ENCODE data around the gene CCR6.

The CCR6 gene

DNA sequence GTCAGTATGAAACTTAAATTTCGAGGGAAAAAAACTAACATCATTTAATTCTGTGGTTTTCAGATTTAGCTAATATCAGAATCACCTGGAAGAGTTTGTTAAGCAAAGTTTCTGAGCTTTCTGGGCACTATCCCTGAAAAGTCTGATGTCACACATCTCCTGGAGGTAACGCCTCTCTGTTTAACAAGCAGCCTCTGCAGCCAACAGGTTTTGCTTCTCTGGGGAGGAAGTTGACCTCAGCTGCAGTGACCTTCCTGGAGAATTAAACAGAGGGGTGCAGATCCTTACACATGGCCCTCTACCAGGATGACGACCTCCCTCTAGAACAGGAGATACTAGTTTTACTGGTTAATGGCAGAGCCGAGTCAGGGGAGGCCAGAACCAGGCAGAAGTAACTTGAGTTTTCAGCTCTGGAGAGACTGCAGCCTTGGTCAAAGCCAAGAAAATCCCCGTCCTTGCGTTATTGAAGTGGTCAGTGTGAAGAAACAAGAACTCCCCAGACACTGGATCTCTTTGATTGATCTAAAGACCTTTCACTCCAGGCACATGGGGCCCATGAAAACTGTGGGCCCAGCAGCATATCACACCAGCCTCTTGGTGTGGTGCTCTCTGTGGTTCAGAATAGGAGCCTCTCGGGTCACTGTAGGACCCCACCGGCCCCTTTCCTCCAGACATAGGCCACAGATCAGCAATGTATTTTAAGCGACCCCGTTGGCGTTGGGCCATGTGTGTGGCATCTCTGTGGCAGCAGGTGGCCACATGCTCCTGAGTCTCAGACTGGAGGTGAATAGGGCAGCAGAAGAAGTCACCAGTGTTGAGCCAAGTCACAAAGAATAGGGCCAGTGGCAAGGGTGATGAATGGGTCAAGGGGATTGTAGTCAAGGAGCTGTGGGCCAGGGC is 33.4 kb upstream of the CCR6 start:
- TF ChIP-seq, protein P1, sequence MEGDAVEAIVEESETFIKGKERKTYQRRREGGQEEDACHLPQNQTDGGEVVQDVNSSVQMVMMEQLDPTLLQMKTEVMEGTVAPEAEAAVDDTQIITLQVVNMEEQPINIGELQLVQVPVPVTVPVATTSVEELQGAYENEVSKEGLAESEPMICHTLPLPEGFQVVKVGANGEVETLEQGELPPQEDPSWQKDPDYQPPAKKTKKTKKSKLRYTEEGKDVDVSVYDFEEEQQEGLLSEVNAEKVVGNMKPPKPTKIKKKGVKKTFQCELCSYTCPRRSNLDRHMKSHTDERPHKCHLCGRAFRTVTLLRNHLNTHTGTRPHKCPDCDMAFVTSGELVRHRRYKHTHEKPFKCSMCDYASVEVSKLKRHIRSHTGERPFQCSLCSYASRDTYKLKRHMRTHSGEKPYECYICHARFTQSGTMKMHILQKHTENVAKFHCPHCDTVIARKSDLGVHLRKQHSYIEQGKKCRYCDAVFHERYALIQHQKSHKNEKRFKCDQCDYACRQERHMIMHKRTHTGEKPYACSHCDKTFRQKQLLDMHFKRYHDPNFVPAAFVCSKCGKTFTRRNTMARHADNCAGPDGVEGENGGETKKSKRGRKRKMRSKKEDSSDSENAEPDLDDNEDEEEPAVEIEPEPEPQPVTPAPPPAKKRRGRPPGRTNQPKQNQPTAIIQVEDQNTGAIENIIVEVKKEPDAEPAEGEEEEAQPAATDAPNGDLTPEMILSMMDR (IDR thresholded peaks at IDR 0.05), result no peak
- Histone ChIP-seq H3K4me3 (no peak overlapping the region), H3K27ac (no peak overlapping the region)
- no peak for DNase-seq (ENCODE audit: low spot score)

- DNase-seq (ENCODE audit: low spot score), result no peak
- no peak overlapping the region for H3K4me3 ChIP-seq
- no peak overlapping the region for H3K27ac ChIP-seq
- TF ChIP-seq, protein P1 (IDR thresholded peaks at IDR 0.05), result no peak
Measured at GRCh38 chr6:167090171-167090570, 32.7 kb upstream of the CCR6 start.

GRCh38 chr6:167091026-167091804 is 31.7 kb upstream of the CCR6 start:
- no peak overlapping the region for H3K4me3 ChIP-seq
- no peak for DNase-seq (ENCODE audit: low spot score)
- H3K27ac ChIP-seq, result no peak overlapping the region
- TF ChIP-seq, protein P1 (IDR thresholded peaks at IDR 0.05), result no peak

GRCh38 chr6:167091805-167092107 is 31.1 kb upstream of the CCR6 start:
- Histone ChIP-seq H3K4me3 (no peak overlapping the region), H3K27ac (no peak overlapping the region)
- DNase-seq (ENCODE audit: low spot score), result no peak
- TF ChIP-seq, protein P1 (IDR thresholded peaks at IDR 0.05), result no peak

GRCh38 chr6:167092672-167093339 is 30.1 kb upstream of the CCR6 start:
- H3K4me3 ChIP-seq, result no peak overlapping the region
- no peak overlapping the region for H3K27ac ChIP-seq
- no peak for DNase-seq (ENCODE audit: low spot score)
- TF ChIP-seq, protein P1 (IDR thresholded peaks at IDR 0.05), result no peak

- no peak overlapping the region for H3K27ac ChIP-seq
- TF ChIP-seq, protein P1 (IDR thresholded peaks at IDR 0.05), result no peak
- DNase-seq (ENCODE audit: low spot score), result no peak
- H3K4me3 ChIP-seq, result peak overlapping the region; percentile 14
Measured at GRCh38 chr6:167093406-167093921, 29.4 kb upstream of the CCR6 start.

All from coronary artery (tissue), 2 donors.